HG03521 (cell line): Measurements from ENCODE around the gene BTBD8.

Experiments used
- ATAC-seq: cut with Tn5 transposase; IDR thresholded peaks from one replicate; pipeline ENCODE4 v1.9.1; 2021; ENCODE audit warnings: mild to moderate bottlenecking, moderate library complexity; ENCODE audit not compliant: unreplicated experiment

BTBD8 gene

GRCh38 chr1:92188436-92189255 is 108.5 kb downstream of the BTBD8 start:
- no peak for ATAC-seq

- ATAC-seq = no peak
Measured at GRCh38 chr1:92191726-92192125, 111.6 kb downstream of the BTBD8 start.

GRCh38 chr1:92192246-92192645 is 112.1 kb downstream of the BTBD8 start:
- ATAC-seq = no peak

- no peak for ATAC-seq
Measured at GRCh38 chr1:92194511-92194910, 114.4 kb downstream of the BTBD8 start.

- ATAC-seq = no peak
Measured at GRCh38 chr1:92201973-92202372, 121.8 kb downstream of the BTBD8 start.

GRCh38 chr1:92203105-92203504 is 123.0 kb downstream of the BTBD8 start:
- no peak for ATAC-seq

- ATAC-seq = no peak
Measured at GRCh38 chr1:92210701-92211100, 130.6 kb downstream of the BTBD8 start.

- no peak for ATAC-seq
Measured at GRCh38 chr1:92211166-92211565, 131.0 kb downstream of the BTBD8 start.

GRCh38 chr1:92217721-92218120 is 137.6 kb downstream of the BTBD8 start, which contains the start of gene C1orf146:
TSS of gene C1orf146 (plus strand) at chr1:92217915. CDS start at chr1:92231421, 13,506 bp downstream.
- no peak for ATAC-seq

- no peak for ATAC-seq
Measured at GRCh38 chr1:92218559-92218958, 138.4 kb downstream of the BTBD8 start.

GRCh38 chr1:92219028-92219427 is 138.9 kb downstream of the BTBD8 start:
- ATAC-seq = no peak

GRCh38 chr1:92228401-92228800 is 148.3 kb downstream of the BTBD8 start:
- no peak for ATAC-seq

- ATAC-seq = no peak
Measured at GRCh38 chr1:92230736-92231135, 150.6 kb downstream of the BTBD8 start.
